Ishikawa (cell line): ENCODE measurements around the gene PLEKHA6.

Experiments
- EGR1 ChIP-seq: IDR thresholded peaks from 2 replicates; pipeline ENCODE4 v1.6.1; 2012
- EP300 ChIP-seq: IDR thresholded peaks from 2 replicates; pipeline ENCODE4 v1.6.1; 2012; ENCODE audit warnings: borderline replicate concordance
- FOXM1 ChIP-seq: IDR thresholded peaks from 2 replicates; pipeline ENCODE4 v1.6.1; 2012; ENCODE audit warnings: low read depth, borderline replicate concordance
- NFIC ChIP-seq: IDR thresholded peaks from 2 replicates; pipeline ENCODE4 v1.6.1; 2012
- RAD21 ChIP-seq: IDR thresholded peaks from 2 replicates; pipeline ENCODE4 v1.6.1; 2012; ENCODE audit warnings: low read depth
- TAF1 ChIP-seq: IDR thresholded peaks from 2 replicates; pipeline ENCODE4 v1.6.1; 2012; ENCODE audit warnings: low read depth, mild to moderate bottlenecking
- TCF12 ChIP-seq: IDR thresholded peaks from 2 replicates; pipeline ENCODE4 v1.6.1; 2012; ENCODE audit warnings: low read depth
- TEAD4 ChIP-seq: IDR thresholded peaks from 2 replicates; pipeline ENCODE4 v1.6.1; 2012
- YY1 ChIP-seq: IDR thresholded peaks from 2 replicates; pipeline ENCODE4 v1.6.1; 2012; ENCODE audit warnings: low read depth
- ZBTB7A ChIP-seq: IDR thresholded peaks from 2 replicates; pipeline ENCODE4 v1.6.1; 2012; ENCODE audit warnings: low read depth
- TF ChIP-seq, protein P1 (sequence below): IDR thresholded peaks from 2 replicates; pipeline ENCODE4 v1.6.1; 2012; ENCODE audit warnings: low read depth, mild to moderate bottlenecking
- TF ChIP-seq, protein P2 (sequence below): IDR thresholded peaks from 2 replicates; pipeline ENCODE4 v1.6.1; 2012

DNA sequence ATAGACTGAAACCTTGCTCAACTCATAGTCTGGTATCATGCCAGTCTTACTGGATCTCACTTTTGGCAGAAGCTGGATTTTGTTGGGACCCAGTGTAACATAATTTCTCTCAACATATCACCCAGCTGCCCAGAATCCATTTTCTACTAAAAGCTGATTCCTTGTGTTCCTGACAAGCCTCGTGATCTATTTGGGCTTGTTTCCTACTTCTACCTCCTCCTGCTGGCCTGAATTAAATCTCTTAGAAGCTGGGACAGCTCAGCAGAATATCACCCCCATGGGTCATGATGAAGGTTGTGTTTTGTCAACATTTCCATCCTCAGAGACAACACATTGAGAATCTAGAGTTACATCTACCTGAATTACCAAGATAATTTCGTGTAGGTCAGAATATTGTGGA is 153.6 kb downstream of the PLEKHA6 start:
- TF ChIP-seq EP300 = no peak
- no peak for TF ChIP-seq TCF12
- TF ChIP-seq, protein P1, sequence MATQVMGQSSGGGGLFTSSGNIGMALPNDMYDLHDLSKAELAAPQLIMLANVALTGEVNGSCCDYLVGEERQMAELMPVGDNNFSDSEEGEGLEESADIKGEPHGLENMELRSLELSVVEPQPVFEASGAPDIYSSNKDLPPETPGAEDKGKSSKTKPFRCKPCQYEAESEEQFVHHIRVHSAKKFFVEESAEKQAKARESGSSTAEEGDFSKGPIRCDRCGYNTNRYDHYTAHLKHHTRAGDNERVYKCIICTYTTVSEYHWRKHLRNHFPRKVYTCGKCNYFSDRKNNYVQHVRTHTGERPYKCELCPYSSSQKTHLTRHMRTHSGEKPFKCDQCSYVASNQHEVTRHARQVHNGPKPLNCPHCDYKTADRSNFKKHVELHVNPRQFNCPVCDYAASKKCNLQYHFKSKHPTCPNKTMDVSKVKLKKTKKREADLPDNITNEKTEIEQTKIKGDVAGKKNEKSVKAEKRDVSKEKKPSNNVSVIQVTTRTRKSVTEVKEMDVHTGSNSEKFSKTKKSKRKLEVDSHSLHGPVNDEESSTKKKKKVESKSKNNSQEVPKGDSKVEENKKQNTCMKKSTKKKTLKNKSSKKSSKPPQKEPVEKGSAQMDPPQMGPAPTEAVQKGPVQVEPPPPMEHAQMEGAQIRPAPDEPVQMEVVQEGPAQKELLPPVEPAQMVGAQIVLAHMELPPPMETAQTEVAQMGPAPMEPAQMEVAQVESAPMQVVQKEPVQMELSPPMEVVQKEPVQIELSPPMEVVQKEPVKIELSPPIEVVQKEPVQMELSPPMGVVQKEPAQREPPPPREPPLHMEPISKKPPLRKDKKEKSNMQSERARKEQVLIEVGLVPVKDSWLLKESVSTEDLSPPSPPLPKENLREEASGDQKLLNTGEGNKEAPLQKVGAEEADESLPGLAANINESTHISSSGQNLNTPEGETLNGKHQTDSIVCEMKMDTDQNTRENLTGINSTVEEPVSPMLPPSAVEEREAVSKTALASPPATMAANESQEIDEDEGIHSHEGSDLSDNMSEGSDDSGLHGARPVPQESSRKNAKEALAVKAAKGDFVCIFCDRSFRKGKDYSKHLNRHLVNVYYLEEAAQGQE = no peak
- TF ChIP-seq, protein P2, sequence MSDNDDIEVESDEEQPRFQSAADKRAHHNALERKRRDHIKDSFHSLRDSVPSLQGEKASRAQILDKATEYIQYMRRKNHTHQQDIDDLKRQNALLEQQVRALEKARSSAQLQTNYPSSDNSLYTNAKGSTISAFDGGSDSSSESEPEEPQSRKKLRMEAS = no peak
- no peak for TF ChIP-seq NFIC
- TF ChIP-seq RAD21 = no peak
- TF ChIP-seq YY1 = no peak
- no peak for TF ChIP-seq ZBTB7A
- no peak for TF ChIP-seq FOXM1
- no peak for TF ChIP-seq TAF1
- no peak for TF ChIP-seq TEAD4
- TF ChIP-seq EGR1 = no peak
